GM13977 (cell line): ENCODE data around the gene CFL1.

Experiments used
- DNase-seq: peaks from one replicate; pipeline ENCODE4 v3.0.0; 2012; ENCODE audit warnings: low spot score
- CTCF ChIP-seq: IDR thresholded peaks from 2 replicates; pipeline ENCODE4 v1.5.1; 2012; ENCODE audit warnings: mild to moderate bottlenecking, control low read depth; ENCODE audit not compliant: insufficient read depth; ENCODE audit errors: extremely low read depth, missing control alignments
- in situ Hi-C: fragments of 300-500 bp; cut with MboI; formaldehyde crosslinking; loops from one replicate; pipeline ENCODE4 v1.12.0; 2022; ENCODE audit warnings: low sequenced_read_pairs, low pct_unique_long_range_greater_than_20kb, mixed read lengths, inconsistent platforms; ENCODE audit not compliant: unreplicated experiment

Gene CFL1

GRCh38 chr11:65872586-65873317, 14.8 kb upstream of the CFL1 start, which contains the start of gene EFEMP2:
EFEMP2 (minus strand) TSS chr11:65872800; CDS start chr11:65872354, 446 bp downstream.
- no peak for TF ChIP-seq CTCF
- in situ Hi-C loops: no loop called here
- no peak for DNase-seq

GRCh38 chr11:65871811-65872548, 14.0 kb upstream of the CFL1 start:
- TF ChIP-seq CTCF: no peak
- no peak for DNase-seq
- in situ Hi-C loops: no loop called here

- no peak for DNase-seq
- no peak for TF ChIP-seq CTCF
- in situ Hi-C loops: no loop called here
Observed at GRCh38 chr11:65870706-65871681, 13.0 kb upstream of the CFL1 start.

GRCh38 chr11:65870307-65870658, 12.3 kb upstream of the CFL1 start:
- no peak for DNase-seq
- TF ChIP-seq CTCF: no peak
- in situ Hi-C loops: no loop called here

- no peak for TF ChIP-seq CTCF
- in situ Hi-C loops: no loop called here
- DNase-seq: no peak
Observed at GRCh38 chr11:65869643-65870306, 11.8 kb upstream of the CFL1 start.

- in situ Hi-C loops: no loop called here
- no peak for TF ChIP-seq CTCF
- DNase-seq: no peak
Observed at GRCh38 chr11:65868907-65869306, 10.9 kb upstream of the CFL1 start.
